ENCODE measurements around the gene NDUFB5. TPM values are rescaled to one million over a fixed set of nuclear protein-coding genes. Genes with fewer than 3 reads are reported as not detected.

The NDUFB5 gene
- total RNA-seq, 1 experiment from 2014 or later: 78.9 TPM

GRCh38 chr3:179670311-179670710, 65.7 kb downstream of the NDUFB5 start:
- peaks cover 0 to 3% (median 0%) of the 10 kb centered on the region in 3 experiments; a peak in 3 of 7 replicates for H3K36me3 Mint-ChIP-seq (ENCODE audit: insufficient read depth in 1 of 3, low read depth in 3 of 3)
- H2BK15ac ChIP-seq (ENCODE audit: low read depth, low read length): no peak overlapping the region
- no peaks in the 10 kb centered on the region for H3K9me3 ChIP-seq (ENCODE audit: control insufficient read depth, low read depth, low read length)
- no peak overlapping the region for H2BK12ac ChIP-seq (ENCODE audit: insufficient read length, low read depth, low read length)
- H3T11ph ChIP-seq (ENCODE audit: low read length): no peak overlapping the region
- H3K27me3 Mint-ChIP-seq (ENCODE audit: low read depth): no peaks in the 10 kb centered on the region
- WGBS (ENCODE audit: extremely low coverage, insufficient read length, low lambda C conversion rate): no CpG with 5 or more reads among the region's 8 CpGs
- H3K56ac ChIP-seq (ENCODE audit: insufficient read length, low read depth, low read length): no peak overlapping the region
- H2BK5ac ChIP-seq (ENCODE audit: insufficient read length, low read length): no peak overlapping the region
- no peak overlapping the region for H3K27ac ChIP-seq (ENCODE audit: insufficient read length, low read depth, low read length)
- no peak overlapping the region for H3K4me2 ChIP-seq (ENCODE audit: insufficient read depth, insufficient read length, low read length)
- H4K91ac ChIP-seq (ENCODE audit: insufficient read length, low read depth, low read length): no peak overlapping the region
- no peak overlapping the region; a peak in 1 of 5 replicates for H3K4me3 Mint-ChIP-seq
- no peaks in the 10 kb centered on the region for H3K27me3 ChIP-seq (ENCODE audit: insufficient read depth, low read length)
- no peaks in the 10 kb centered on the region; a peak in 1 of 5 replicates for H3K9me3 Mint-ChIP-seq
- H3K4me1 Mint-ChIP-seq: peaks cover 30 to 32% of the 10 kb centered on the region in 2 experiments
- H3K4me1 ChIP-seq (ENCODE audit: insufficient read depth, low read length): peaks cover 5% of the 10 kb centered on the region; the same call in 1 of the 2 replicates
- H3K9ac ChIP-seq (ENCODE audit: extremely low read depth, insufficient read length, low read length): no peak overlapping the region
- H4K5ac ChIP-seq (ENCODE audit: insufficient read length, low read depth, low read length): no peak overlapping the region
- H3K23me2 ChIP-seq (ENCODE audit: insufficient read length, low read depth, low read length, poor library complexity, severe bottlenecking): no peaks in the 10 kb centered on the region
- H3K27ac Mint-ChIP-seq: no peak overlapping the region; a peak in 1 of 7 replicates
- peaks cover 9% of the 10 kb centered on the region; the same call in 1 of the 2 replicates for H3K79me2 ChIP-seq (ENCODE audit: insufficient read depth, low read length)
- no peak overlapping the region for H3K18ac ChIP-seq (ENCODE audit: insufficient read length, low read depth, low read length)
- H3K4ac ChIP-seq (ENCODE audit: low read depth, low read length): no peak overlapping the region
- H2AK5ac ChIP-seq (ENCODE audit: insufficient read length, low read length): no peak overlapping the region
- H4K8ac ChIP-seq (replicated peaks; ENCODE audit: insufficient read length, low read depth, low read length): no peak overlapping the region
- H2BK120ac ChIP-seq (ENCODE audit: low read depth, low read length, poor library complexity, severe bottlenecking): no peak overlapping the region
- no peak overlapping the region for H3K14ac ChIP-seq (ENCODE audit: insufficient read depth, low read length)
- no peak overlapping the region for H3K23ac ChIP-seq (ENCODE audit: insufficient read length, low read depth, low read length)
- DNase-seq: no peak
- no peaks in the 10 kb centered on the region for H4K20me1 ChIP-seq (ENCODE audit: control insufficient read depth, insufficient read depth, insufficient read length)
- TF ChIP-seq CTCF (conservative IDR thresholded peaks at IDR 0.05): no peak
- no peak overlapping the region for H2AFZ ChIP-seq (ENCODE audit: low read length)
- no peak overlapping the region for H2BK20ac ChIP-seq (ENCODE audit: low read depth, low read length, poor library complexity, severe bottlenecking)
- H3K79me1 ChIP-seq (ENCODE audit: insufficient read depth, low read depth, low read length, poor library complexity, severe bottlenecking): peaks cover 17% of the 10 kb centered on the region

Measured in H9 (cell line).